Measurements from ENCODE around the gene ZNF697.
A peak's percentile ranks its signal among the peaks of the same experiment; 100 is the strongest.
"Not testable (repeated sequence)": the region's sequence is repeated elsewhere in the genome, so short reads cannot be mapped to it uniquely, and the experiment has no call there.

Gene ZNF697

GRCh38 chr1:119647734-119648619, at the start of gene ZNF697:
Gene ZNF697 (minus strand): TSS chr1:119648266. CDS start chr1:119626100, 22,166 bp downstream.
- peak; percentile 65 to 99 (median 96) for DNase-seq

GRCh38 chr1:119697598-119697997, 49.5 kb upstream of the ZNF697 start:
- DNase-seq: no peak

- DNase-seq: not testable (repeated sequence)
Measured at GRCh38 chr1:119696863-119697262, 48.8 kb upstream of the ZNF697 start.

- DNase-seq: no peak
Measured at GRCh38 chr1:119689511-119689910, 41.4 kb upstream of the ZNF697 start.

GRCh38 chr1:119688810-119689209, 40.7 kb upstream of the ZNF697 start:
- no peak for DNase-seq

- DNase-seq: no peak
Measured at GRCh38 chr1:119687434-119688079, 39.5 kb upstream of the ZNF697 start.

GRCh38 chr1:119686661-119687060, 38.6 kb upstream of the ZNF697 start:
- no peak for DNase-seq

- no peak for DNase-seq
Measured at GRCh38 chr1:119683893-119684292, 35.8 kb upstream of the ZNF697 start.

- no peak for DNase-seq
Measured at GRCh38 chr1:119682141-119682540, 34.1 kb upstream of the ZNF697 start.

- DNase-seq: no peak
Measured at GRCh38 chr1:119681560-119681959, 33.5 kb upstream of the ZNF697 start.

- DNase-seq: no peak
Measured at GRCh38 chr1:119680723-119681122, 32.7 kb upstream of the ZNF697 start.

- DNase-seq: no peak
Measured at GRCh38 chr1:119680193-119680592, 32.1 kb upstream of the ZNF697 start.

- DNase-seq: no peak
Measured at GRCh38 chr1:119679223-119679622, 31.2 kb upstream of the ZNF697 start.

GRCh38 chr1:119676571-119677206, 28.6 kb upstream of the ZNF697 start:
- no peak for DNase-seq

- DNase-seq: peak in 52 of 56 donors; percentile 8 to 93 (median 57)
Measured at GRCh38 chr1:119675349-119676345, 27.6 kb upstream of the ZNF697 start.

- DNase-seq: peak in 20 of 56 donors; percentile 4 to 54 (median 10)
Measured at GRCh38 chr1:119674835-119675289, 26.8 kb upstream of the ZNF697 start.

- no peak for DNase-seq
Measured at GRCh38 chr1:119674111-119674526, 26.1 kb upstream of the ZNF697 start.

GRCh38 chr1:119673171-119673940, 25.3 kb upstream of the ZNF697 start:
- no peak for DNase-seq

GRCh38 chr1:119670898-119671297, 22.8 kb upstream of the ZNF697 start:
- DNase-seq: no peak

GRCh38 chr1:119667173-119667572, 19.1 kb upstream of the ZNF697 start:
- DNase-seq: no peak

Data from amygdala (tissue), 56 donors.